A549 (cell line): ENCODE data around the gene MACROD1.

Source experiments
- CEBPB ChIP-seq, 2 experiments: fragments of >200 bp in 1 of 2; sonication (Bioruptor Twin) in 1 of 2; formaldehyde crosslinking in 1 of 2; IDR thresholded peaks; 2 replicates each; pipeline ENCODE4 v1.6.1; 2012 to 2016
- CHD2 ChIP-seq: fragments of 150-350 bp; IDR thresholded peaks from 2 replicates; pipeline ENCODE4 v1.6.1; 2014; ENCODE audit warnings: low read length; ENCODE audit not compliant: partially characterized antibody
- CTCF ChIP-seq: fragments of >200 bp; sonication (Bioruptor Twin); formaldehyde crosslinking; IDR thresholded peaks from 3 replicates; pipeline ENCODE4 v1.5.1; 2016
- ESRRA ChIP-seq: fragments of 150-350 bp; IDR thresholded peaks from 2 replicates; pipeline ENCODE4 v1.6.1; 2014; ENCODE audit warnings: mild to moderate bottlenecking, low read length, borderline replicate concordance
- FOSB ChIP-seq: fragments of 250-450 bp; sonication (Bioruptor Pico); IDR thresholded peaks from 2 replicates; pipeline ENCODE4 v1.5.0; 2020; ENCODE audit warnings: mild to moderate bottlenecking, moderate library complexity
- MAX ChIP-seq: IDR thresholded peaks from 2 replicates; pipeline ENCODE4 v1.6.1; 2012
- MAZ ChIP-seq: fragments of 150-350 bp; IDR thresholded peaks from 2 replicates; pipeline ENCODE4 v1.6.1; 2014; ENCODE audit warnings: antibody characterized with exemption, low read depth, low read length, borderline replicate concordance
- NFE2L2 ChIP-seq: fragments of 150-350 bp; conservative IDR thresholded peaks from 2 replicates; pipeline ENCODE4 v1.6.1; 2014; ENCODE audit warnings: low read length
- PBX3 ChIP-seq: IDR thresholded peaks from 2 replicates; pipeline ENCODE4 v1.6.1; 2012
- PHF8 ChIP-seq: fragments of 200-600 bp; sonication (generic); IDR thresholded peaks from 2 replicates; pipeline ENCODE4 v1.6.1; 2016; ENCODE audit warnings: low read depth, mild to moderate bottlenecking, antibody characterized with exemption, moderate library complexity, borderline replicate concordance
- POLR2A ChIP-seq: IDR thresholded peaks from 2 replicates; pipeline ENCODE4 v1.6.1; 2012; ENCODE audit warnings: mild to moderate bottlenecking, low read length
- RAD21 ChIP-seq, 2 experiments: fragments of >200 bp in 1 of 2; sonication (Bioruptor Twin) in 1 of 2; formaldehyde crosslinking in 1 of 2; IDR thresholded peaks in 1 of 2; conservative IDR thresholded peaks in 1 of 2; 2 replicates in 1 of 2; 3 replicates in 1 of 2; pipeline ENCODE4 v1.6.1; 2012 to 2018; ENCODE audit warnings: inconsistent platforms in 1 of 2
- RFX5 ChIP-seq: fragments of 450-650 bp; IDR thresholded peaks from 2 replicates; pipeline ENCODE4 v1.7.1; 2014; ENCODE audit warnings: antibody characterized with exemption, mild to moderate bottlenecking, moderate library complexity
- SMC3 ChIP-seq: fragments of >200 bp; sonication (Bioruptor Twin); formaldehyde crosslinking; IDR thresholded peaks from 3 replicates; pipeline ENCODE4 v1.6.1; 2018; ENCODE audit warnings: inconsistent platforms

- TF ChIP-seq SMC3 (no peak), RFX5 (no peak), CTCF (no peak), ESRRA (no peak), CEBPB (IDR thresholded peaks at IDR 0.05) (no peak), PHF8 (no peak), MAX (no peak), RAD21 (conservative IDR thresholded peaks at IDR 0.05 in 1 of 2, IDR thresholded peaks at IDR 0.05 in 1 of 2) (no peak), POLR2A (no peak), MAZ (no peak), CHD2 (no peak), PBX3 (no peak), NFE2L2 (no peak), FOSB (CRISPR knock-in tag) (no peak)
These were observed 38.4 kb downstream of the MACROD1 start for GRCh38 chr11:64127267-64128072.
